Measurements from ENCODE around the gene SHC3. TPM values are rescaled to one million over a fixed set of nuclear protein-coding genes. Genes with fewer than 3 reads are reported as not detected.

SHC3 gene
- polyA plus RNA-seq, 1 experiment, result 1.3 TPM

- Histone ChIP-seq H3K27me3 (ENCODE audit: control insufficient read depth, insufficient read depth, low read length) (no peaks in the 10 kb centered on the region), H3K36me3 (ENCODE audit: control insufficient read depth, insufficient read depth, low read length) (no peaks in the 10 kb centered on the region), H3K4me3 (ENCODE audit: low read depth, low read length) (no peak overlapping the region)
- no peak for DNase-seq (ENCODE audit: low read depth)
- TF ChIP-seq, protein P1, sequence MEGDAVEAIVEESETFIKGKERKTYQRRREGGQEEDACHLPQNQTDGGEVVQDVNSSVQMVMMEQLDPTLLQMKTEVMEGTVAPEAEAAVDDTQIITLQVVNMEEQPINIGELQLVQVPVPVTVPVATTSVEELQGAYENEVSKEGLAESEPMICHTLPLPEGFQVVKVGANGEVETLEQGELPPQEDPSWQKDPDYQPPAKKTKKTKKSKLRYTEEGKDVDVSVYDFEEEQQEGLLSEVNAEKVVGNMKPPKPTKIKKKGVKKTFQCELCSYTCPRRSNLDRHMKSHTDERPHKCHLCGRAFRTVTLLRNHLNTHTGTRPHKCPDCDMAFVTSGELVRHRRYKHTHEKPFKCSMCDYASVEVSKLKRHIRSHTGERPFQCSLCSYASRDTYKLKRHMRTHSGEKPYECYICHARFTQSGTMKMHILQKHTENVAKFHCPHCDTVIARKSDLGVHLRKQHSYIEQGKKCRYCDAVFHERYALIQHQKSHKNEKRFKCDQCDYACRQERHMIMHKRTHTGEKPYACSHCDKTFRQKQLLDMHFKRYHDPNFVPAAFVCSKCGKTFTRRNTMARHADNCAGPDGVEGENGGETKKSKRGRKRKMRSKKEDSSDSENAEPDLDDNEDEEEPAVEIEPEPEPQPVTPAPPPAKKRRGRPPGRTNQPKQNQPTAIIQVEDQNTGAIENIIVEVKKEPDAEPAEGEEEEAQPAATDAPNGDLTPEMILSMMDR (IDR thresholded peaks at IDR 0.05; ENCODE audit: insufficient read depth, low read depth, low read length), result no peak
- ChIA-PET CTCF (no interaction called here), POLR2A (no interaction called here)
Measured at GRCh38 chr9:89058906-89059305, 119.7 kb downstream of the SHC3 start.

DNA sequence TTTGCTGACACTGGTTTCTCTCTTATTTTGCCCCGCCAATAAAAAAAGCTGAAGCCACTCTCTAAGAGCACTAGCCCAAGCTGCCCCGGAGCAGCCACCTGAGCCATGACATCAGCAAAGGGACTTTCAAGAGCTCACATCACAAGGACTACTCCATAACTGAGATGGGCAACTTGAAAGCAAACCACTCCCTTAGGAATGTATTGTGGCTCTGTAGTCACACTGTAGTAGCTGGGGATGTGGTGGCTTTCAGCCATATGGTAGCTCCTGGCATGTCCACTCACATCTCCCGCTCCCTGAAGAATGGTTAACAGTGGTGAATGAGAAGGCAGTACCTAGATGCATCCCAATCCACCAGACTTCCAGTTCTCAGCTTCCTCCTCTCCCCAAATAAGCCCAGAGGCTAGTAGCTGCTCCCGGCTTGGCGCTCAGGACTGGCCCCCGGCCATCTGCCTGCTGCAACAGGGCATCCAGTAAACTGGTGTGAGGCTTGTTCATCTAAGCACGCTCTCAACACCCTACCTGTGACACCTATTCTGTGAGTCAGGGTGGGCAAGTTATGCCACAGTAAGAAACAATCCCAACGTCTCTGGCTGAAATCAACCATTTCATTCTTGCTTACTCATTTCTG, 123.6 kb downstream of the SHC3 start:
- POLR2A ChIA-PET, result no interaction called here

GRCh38 chr9:89053301-89053700, 125.3 kb downstream of the SHC3 start:
- TF ChIP-seq, protein P1 (IDR thresholded peaks at IDR 0.05; ENCODE audit: insufficient read depth, low read depth, low read length), result no peak
- ChIA-PET CTCF (interaction anchor here (1.1 kb wide), 1 partner anchor 12 kb away, joined by 3 read pairs; no protein-coding TSS in a partner anchor), POLR2A (no interaction called here)
- H3K27me3 ChIP-seq (ENCODE audit: control insufficient read depth, insufficient read depth, low read length), result no peaks in the 10 kb centered on the region
- no peaks in the 10 kb centered on the region for H3K36me3 ChIP-seq (ENCODE audit: control insufficient read depth, insufficient read depth, low read length)
- no peak for DNase-seq (ENCODE audit: low read depth)
- H3K4me3 ChIP-seq (ENCODE audit: low read depth, low read length), result no peak overlapping the region

More for the DNA sequence above, 123.6 kb downstream of the SHC3 start:
- no peaks in the 10 kb centered on the region for H3K36me3 ChIP-seq (ENCODE audit: control insufficient read depth, insufficient read depth, low read length)
- H3K4me3 ChIP-seq (ENCODE audit: low read depth, low read length), result no peak overlapping the region
- no peak for DNase-seq (ENCODE audit: low read depth)
- TF ChIP-seq, protein P1 (IDR thresholded peaks at IDR 0.05; ENCODE audit: insufficient read depth, low read depth, low read length), result no peak
- no peaks in the 10 kb centered on the region for H3K27me3 ChIP-seq (ENCODE audit: control insufficient read depth, insufficient read depth, low read length)
- CTCF ChIA-PET, result no interaction called here

GRCh38 chr9:89052470-89053097, 126.0 kb downstream of the SHC3 start:
- ChIA-PET POLR2A (no interaction called here), CTCF (no interaction called here)
- no peak for DNase-seq (ENCODE audit: low read depth)
- H3K27me3 ChIP-seq (ENCODE audit: control insufficient read depth, insufficient read depth, low read length), result no peaks in the 10 kb centered on the region
- no peak overlapping the region for H3K4me3 ChIP-seq (ENCODE audit: low read depth, low read length)
- H3K36me3 ChIP-seq (ENCODE audit: control insufficient read depth, insufficient read depth, low read length), result no peaks in the 10 kb centered on the region
- TF ChIP-seq, protein P1 (IDR thresholded peaks at IDR 0.05; ENCODE audit: insufficient read depth, low read depth, low read length), result no peak

GRCh38 chr9:89051421-89052025, 127.1 kb downstream of the SHC3 start:
- no peak for DNase-seq (ENCODE audit: low read depth)
- CTCF ChIA-PET, result no interaction called here
- POLR2A ChIA-PET, result no interaction called here
- Histone ChIP-seq H3K27me3 (ENCODE audit: control insufficient read depth, insufficient read depth, low read length) (no peaks in the 10 kb centered on the region), H3K36me3 (ENCODE audit: control insufficient read depth, insufficient read depth, low read length) (no peaks in the 10 kb centered on the region), H3K4me3 (ENCODE audit: low read depth, low read length) (no peak overlapping the region)
- TF ChIP-seq, protein P1 (IDR thresholded peaks at IDR 0.05; ENCODE audit: insufficient read depth, low read depth, low read length), result no peak

Data from BJ (cell line).